HepG2 (cell line): ENCODE data around the gene MRPL51. TPM values are rescaled to one million over a fixed set of nuclear protein-coding genes. Genes with fewer than 3 reads are reported as not detected.

Experiments used
- ATAC-seq: fragments of 200-7000 bp; cut with Tn5 transposase; 3 replicates; pipeline ENCODE4 v1.9.1; 2020; ENCODE audit warnings: mild to moderate bottlenecking, moderate library complexity
- BruUV-seq: library from RNA; stranded (reverse); fragments of 400-500 nt; replicated peaks from 2 replicates; lab custom pipeline; 2021; lab: Mats Ljungman, UMichigan
- CTCF ChIA-PET: fragments of 300-600 bp; formaldehyde crosslinking; extraction: SDS; loops from one replicate; lab custom pipeline; 2021; ENCODE audit warnings: low total read pairs, inconsistent platforms, low intra/inter-chr PET ratio; lab: Yijun Ruan, JAX
- POLR2A ChIA-PET: fragments of 350-600 bp; sonication (Branson Sonifier 250); formaldehyde crosslinking; loops from one replicate; lab custom pipeline; 2020; ENCODE audit warnings: antibody characterized with exemption, inconsistent platforms; lab: Yijun Ruan, JAX
- DNase-seq: peaks from one replicate; pipeline ENCODE4 v3.0.0-alpha.2; 2015; ENCODE audit warnings: low spot score
- FAIRE-seq: peaks from 3 replicates; lab custom pipeline; 2011; peaks lifted over from hg19 to GRCh38; lab: Jason Lieb, UNC
- H2AFZ ChIP-seq: one replicate; pipeline ENCODE4 v1.6.1; 2011; ENCODE audit warnings: low read length, inconsistent platforms
- H3K27ac ChIP-seq: fragments of 300-600 bp; 3 replicates; pipeline ENCODE4 v1.8.0; 2011; ENCODE audit warnings: mixed run types, mild to moderate bottlenecking, mixed read lengths, low read length, inconsistent platforms; ENCODE audit not compliant: insufficient read depth; ENCODE audit errors: extremely low read length
- H3K27me3 ChIP-seq, 2 experiments: fragments of 200-600 bp in 1 of 2; 2 replicates in 1 of 2; 3 replicates in 1 of 2; pipeline versions ENCODE4 v1.6.0 to v1.8.0; 2011; ENCODE audit warnings: low read length in 2 of 2, mild to moderate bottlenecking in 2 of 2, moderate library complexity in 2 of 2, inconsistent platforms in 1 of 2; ENCODE audit not compliant: insufficient read depth in 2 of 2, control insufficient read depth in 1 of 2
- H3K36me3 ChIP-seq, 2 experiments: fragments of 200-600 bp in 1 of 2; replicated peaks in 1 of 2; 2 replicates in 1 of 2; 3 replicates in 1 of 2; pipeline versions ENCODE4 v1.5.1 to v1.8.0; 2011; ENCODE audit warnings: low read length in 2 of 2, inconsistent platforms in 1 of 2; ENCODE audit not compliant: insufficient read depth in 2 of 2, control insufficient read depth in 1 of 2
- H3K4me1 ChIP-seq: 2 replicates; pipeline ENCODE4 v1.5.1; 2012; ENCODE audit warnings: low read length, inconsistent platforms; ENCODE audit not compliant: insufficient read depth
- H3K4me2 ChIP-seq: 2 replicates; pipeline ENCODE4 v1.6.0; 2011; ENCODE audit warnings: low read depth, low read length, inconsistent platforms
- H3K4me3 ChIP-seq, 3 experiments: fragments of 200-600 bp in 1 of 3; sonication (generic), shearing (Covaris generic) in 1 of 3; replicated peaks in 1 of 3; 2 replicates each; pipeline ENCODE4 v1.5.1; 2011 to 2016; ENCODE audit warnings: low read length in 3 of 3, inconsistent platforms in 2 of 3, low read depth in 2 of 3, mild to moderate bottlenecking in 2 of 3, control low read depth in 1 of 3, mixed read lengths in 1 of 3; ENCODE audit not compliant: insufficient read depth in 1 of 3
- H3K79me2 ChIP-seq: one replicate; pipeline ENCODE4 v1.6.1; 2011; ENCODE audit warnings: low read length, inconsistent platforms; ENCODE audit not compliant: insufficient read depth
- H3K9ac ChIP-seq: 2 replicates; pipeline ENCODE4 v1.6.0; 2011; ENCODE audit warnings: mild to moderate bottlenecking, low read depth, low read length, inconsistent platforms; ENCODE audit not compliant: insufficient read depth
- H3K9me3 ChIP-seq: 2 replicates; pipeline ENCODE4 v1.5.1; 2012; ENCODE audit warnings: mild to moderate bottlenecking, low read length
- H4K20me1 ChIP-seq: 2 replicates; pipeline ENCODE4 v1.6.0; 2011; ENCODE audit warnings: inconsistent platforms, mild to moderate bottlenecking, low read length, moderate library complexity; ENCODE audit not compliant: insufficient read depth
- ATM ChIP-seq: fragments of 450-650 bp; IDR thresholded peaks from 2 replicates; pipeline ENCODE4 v1.7.1; 2017; ENCODE audit warnings: mild to moderate bottlenecking, borderline replicate concordance
- CEBPG ChIP-seq: IDR thresholded peaks from 2 replicates; pipeline ENCODE4 v1.6.1; 2016
- DNMT1 ChIP-seq: sonication (generic); formaldehyde crosslinking; IDR thresholded peaks from 2 replicates; pipeline ENCODE4 v1.5.1; 2020; ENCODE audit warnings: mild to moderate bottlenecking, missing genetic modification reagents
- DR1 ChIP-seq: sonication (generic); formaldehyde crosslinking; IDR thresholded peaks from 2 replicates; pipeline ENCODE4 v1.8.0; 2021; ENCODE audit warnings: mild to moderate bottlenecking, missing genetic modification reagents, inconsistent platforms
- SIX4 ChIP-seq: sonication (generic); formaldehyde crosslinking; IDR thresholded peaks from 2 replicates; pipeline ENCODE4 v1.4.0; 2020; ENCODE audit warnings: missing genetic modification reagents
- SP1 ChIP-seq, 2 experiments: fragments of 450-650 bp in 1 of 2; sonication (generic) in 1 of 2; formaldehyde crosslinking in 1 of 2; IDR thresholded peaks; 2 replicates each; pipeline versions ENCODE4 v1.4.0 to v1.6.1; 2016 to 2020; ENCODE audit warnings: missing genetic modification reagents in 1 of 2
- ZNF121 ChIP-seq: sonication (generic); formaldehyde crosslinking; IDR thresholded peaks from 2 replicates; pipeline ENCODE4 v1.5.0; 2020; ENCODE audit warnings: mild to moderate bottlenecking, missing genetic modification reagents
- WGBS: methylation state at CpG from one replicate; pipeline ENCODE4 v1.1.6; 2017; ENCODE audit warnings: low lambda C conversion rate; 5-methylcytosine and 5-hydroxymethylcytosine counted together
- in situ Hi-C: cut with HindIII; loops from 2 replicates; pipeline ENCODE4 v1.10.0; 2017; ENCODE audit warnings: low pct_unique_long_range_greater_than_20kb; ENCODE audit not compliant: extremely low pct_ligation_motif_present
- intact Hi-C: fragments of 100-400 bp; cut with micrococcal nuclease; formaldehyde crosslinking; loops from one replicate; pipeline ENCODE4 v1.10.0; 2022; ENCODE audit not compliant: unreplicated experiment
- polyA plus RNA-seq, 8 experiments: library from polyadenylated mRNA; depleted of rRNA in 3 of 8; stranded (reverse) in 7 of 8; unstranded in 1 of 8; fragments of >200 nt; fragmentation: Illumina TruSeq in 4 of 8; extraction: Trizol in 4 of 8; gene quantifications; 2 replicates each; pipeline versions ENCODE4 v1.2.1 to v1.2.3, GENCODE V29; 2011 to 2016; ENCODE audit warnings: low read depth in 4 of 8, missing spikeins in 1 of 8, mixed read lengths in 1 of 8; ENCODE audit not compliant: insufficient read depth in 1 of 8
- total RNA-seq, 5 experiments: library from RNA; depleted of rRNA; stranded (reverse); fragments of >200 nt; fragmentation: Illumina TruSeq; extraction: Trizol; gene quantifications; 2 replicates each; pipeline ENCODE4 v1.2.3, GENCODE V29; 2016; ENCODE audit warnings: low read depth in 1 of 5

MRPL51 gene
- total and polyA plus RNA-seq, 2 of the 13 experiments (the other 11 are each of a cell fraction or from before 2014, with no cell fraction given) = 64.8 to 278 TPM

DNA sequence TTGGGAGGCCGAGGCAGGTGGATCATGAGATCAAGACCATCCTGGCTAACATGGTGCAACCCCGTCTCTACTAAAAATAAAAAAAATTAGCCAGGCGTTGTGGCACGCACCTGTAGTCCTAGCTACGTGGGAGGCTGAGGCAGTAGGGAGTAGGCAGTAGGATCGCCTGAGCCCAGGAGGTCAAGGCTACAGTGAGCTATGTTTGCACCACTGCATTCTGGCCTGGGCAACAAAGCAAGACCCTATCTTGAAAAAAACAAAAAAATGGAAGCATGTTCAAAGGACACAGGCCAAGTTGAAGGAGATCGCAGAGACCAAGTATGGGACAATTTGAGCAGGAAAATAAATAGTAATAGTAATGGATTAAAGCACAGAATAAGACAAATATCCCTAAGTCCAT is 15.0 kb upstream of the MRPL51 start:
- in situ Hi-C loops = no loop called here
- peaks cover 20% of the 10 kb centered on the region for H3K79me2 ChIP-seq

DNA sequence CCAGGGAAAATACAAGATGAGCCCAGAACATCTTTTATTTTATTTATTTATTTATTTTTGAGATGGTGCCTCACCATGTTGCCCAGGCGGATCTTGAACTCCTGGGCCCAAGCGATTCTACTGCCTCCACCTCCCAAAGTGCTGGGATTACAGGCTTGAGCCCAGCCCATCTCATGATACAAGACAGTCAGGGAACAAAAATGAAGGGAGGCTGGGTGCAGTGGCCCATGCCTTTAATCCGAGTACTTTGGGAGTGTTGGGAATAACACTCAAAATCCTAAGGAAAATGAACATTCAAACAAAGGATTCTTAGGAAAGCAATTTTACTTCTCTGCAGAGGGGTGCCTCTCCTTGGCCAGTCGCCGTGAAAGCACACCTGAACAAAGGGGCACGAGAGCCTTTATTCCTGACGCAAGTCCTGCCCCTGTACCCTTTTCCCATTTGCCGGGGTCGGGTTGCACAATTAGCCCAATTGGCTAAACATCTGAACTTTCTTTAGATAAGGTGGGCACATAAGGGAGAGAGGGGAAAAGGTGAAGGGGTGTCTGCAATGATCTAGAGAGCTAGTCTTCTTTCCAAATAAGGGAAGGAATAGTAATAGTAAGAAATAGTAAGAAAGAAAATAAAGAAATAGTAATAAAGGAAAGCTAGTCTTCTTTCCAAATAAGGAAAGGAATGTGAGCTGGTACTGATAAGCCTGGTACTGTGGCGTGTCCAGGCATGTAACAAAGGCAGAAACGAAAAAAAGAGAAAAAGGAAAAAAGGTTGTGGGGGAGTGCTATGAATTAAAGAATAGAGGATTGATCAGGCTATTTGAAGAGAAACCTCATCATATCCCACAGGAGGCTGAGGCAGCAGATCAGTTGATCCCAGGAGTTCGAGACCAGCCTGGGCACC is 14.3 kb upstream of the MRPL51 start:
- no peak overlapping the region for H3K4me3 ChIP-seq
- CTCF ChIA-PET = no interaction called here
- intact Hi-C loops = no loop called here
- TF ChIP-seq CEBPG (CRISPR knock-in tag) (0 out of 2 replicates have a peak, but pooled peaks have one; percentile 9), SIX4 (CRISPR knock-in tag) (peak; percentile 18; the same call in 1 of the 2 replicates), ATM (no peak), DNMT1 (CRISPR knock-in tag) (no peak), DR1 (CRISPR knock-in tag) (no peak)
- TF ChIP-seq, all 625 proteins: peak for 2
- H3K27ac ChIP-seq = no peak overlapping the region
- no TSS peak for BruUV-seq
- 88% methylated on average over 12 of the region's 12 CpGs for WGBS
- no peaks in the 10 kb centered on the region for H4K20me1 ChIP-seq
- no peaks in the 10 kb centered on the region; a peak in 1 of 5 replicates for H3K27me3 ChIP-seq
- POLR2A ChIA-PET = interaction anchor here (0.8 to 1.6 kb wide), 4 partner anchors 14 to 37 kb away, joined by 3 to 6 read pairs (median 4); partner anchors contain the start of genes MRPL51 and VAMP1
- H3K9ac ChIP-seq = no peak overlapping the region
- H2AFZ ChIP-seq = no peak overlapping the region
- H3K4me1 ChIP-seq = peaks cover 18% of the 10 kb centered on the region; the same call in 1 of the 2 replicates
- in situ Hi-C loops = no loop called here
- no peak overlapping the region for H3K4me2 ChIP-seq
- FAIRE-seq (no peak), DNase-seq (no peak), ATAC-seq (no peak)
- H3K9me3 ChIP-seq = no peaks in the 10 kb centered on the region
- peaks cover 23% of the 10 kb centered on the region for H3K79me2 ChIP-seq
- H3K36me3 ChIP-seq = peaks cover 22 to 55% of the 10 kb centered on the region in 2 experiments

More for the DNA sequence above, 15.0 kb upstream of the MRPL51 start:
- peak; percentile 87 for TF ChIP-seq ZNF121 (CRISPR knock-in tag)
- TF ChIP-seq SP1 (IDR thresholded peaks at IDR 0.05) = no peak
- no peak for TF ChIP-seq SP1 (CRISPR knock-in tag; IDR thresholded peaks at IDR 0.05)
- H3K36me3 ChIP-seq = peaks cover 25 to 63% of the 10 kb centered on the region in 2 experiments
- intact Hi-C loops = no loop called here
- H3K4me1 ChIP-seq = peaks cover 18% of the 10 kb centered on the region; the same call in 1 of the 2 replicates
- POLR2A ChIA-PET = interaction anchor here (1.1 to 1.6 kb wide), 3 partner anchors 15 to 37 kb away, joined by 3 to 6 read pairs (median 4); partner anchors contain the start of genes MRPL51 and VAMP1
- BruUV-seq = no TSS peak
- peak overlapping the region; percentile 15 for H3K27ac ChIP-seq
- 87% methylated on average over 7 of the region's 7 CpGs for WGBS
- CTCF ChIA-PET = no interaction called here
- DNase-seq (no peak), ATAC-seq (no peak), FAIRE-seq (no peak)
- H3K9ac ChIP-seq = no peak overlapping the region
- no peak overlapping the region for H3K4me3 ChIP-seq
- no peak overlapping the region for H3K4me2 ChIP-seq
- no peaks in the 10 kb centered on the region for H3K9me3 ChIP-seq
- no peaks in the 10 kb centered on the region; a peak in 1 of 5 replicates for H3K27me3 ChIP-seq
- H2AFZ ChIP-seq = no peak overlapping the region
- H4K20me1 ChIP-seq = no peaks in the 10 kb centered on the region
